ENCODE results near the gene NLRP13.

The NLRP13 gene

GRCh38 chr19:55931936-55932386 lies at the start of gene NLRP13:
TSS of gene NLRP13 (minus strand) at chr19:55932336. CDS start at chr19:55932311, 25 bp downstream.
- H3K4me1 ChIP-seq (ENCODE audit: low read depth, poor library complexity, severe bottlenecking): no peaks in the 10 kb centered on the region
- TF ChIP-seq, protein P1, sequence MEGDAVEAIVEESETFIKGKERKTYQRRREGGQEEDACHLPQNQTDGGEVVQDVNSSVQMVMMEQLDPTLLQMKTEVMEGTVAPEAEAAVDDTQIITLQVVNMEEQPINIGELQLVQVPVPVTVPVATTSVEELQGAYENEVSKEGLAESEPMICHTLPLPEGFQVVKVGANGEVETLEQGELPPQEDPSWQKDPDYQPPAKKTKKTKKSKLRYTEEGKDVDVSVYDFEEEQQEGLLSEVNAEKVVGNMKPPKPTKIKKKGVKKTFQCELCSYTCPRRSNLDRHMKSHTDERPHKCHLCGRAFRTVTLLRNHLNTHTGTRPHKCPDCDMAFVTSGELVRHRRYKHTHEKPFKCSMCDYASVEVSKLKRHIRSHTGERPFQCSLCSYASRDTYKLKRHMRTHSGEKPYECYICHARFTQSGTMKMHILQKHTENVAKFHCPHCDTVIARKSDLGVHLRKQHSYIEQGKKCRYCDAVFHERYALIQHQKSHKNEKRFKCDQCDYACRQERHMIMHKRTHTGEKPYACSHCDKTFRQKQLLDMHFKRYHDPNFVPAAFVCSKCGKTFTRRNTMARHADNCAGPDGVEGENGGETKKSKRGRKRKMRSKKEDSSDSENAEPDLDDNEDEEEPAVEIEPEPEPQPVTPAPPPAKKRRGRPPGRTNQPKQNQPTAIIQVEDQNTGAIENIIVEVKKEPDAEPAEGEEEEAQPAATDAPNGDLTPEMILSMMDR (conservative IDR thresholded peaks at IDR 0.05; ENCODE audit: low read depth, low read length): no peak
- no peaks in the 10 kb centered on the region for H3K27me3 ChIP-seq (ENCODE audit: insufficient read depth, low read depth)
- no peak within 1 kb of the TSS for H3K9ac ChIP-seq
- H3K27ac ChIP-seq: no peak within 1 kb of the TSS
- H3K4me2 ChIP-seq: no peak within 1 kb of the TSS
- H3K36me3 ChIP-seq (ENCODE audit: insufficient read depth): no peaks in the 10 kb centered on the region
- H3K79me2 ChIP-seq (ENCODE audit: insufficient read depth, low read depth): no peaks in the 10 kb centered on the region
- H2AFZ ChIP-seq (ENCODE audit: low read depth): no peak within 1 kb of the TSS
- no peaks in the 10 kb centered on the region for H4K20me1 ChIP-seq (ENCODE audit: insufficient read depth)
- no peak within 1 kb of the TSS for H3K4me3 ChIP-seq (IDR thresholded peaks at IDR 0.05; ENCODE audit: insufficient read depth, low read depth, low read length)

- no peaks in the 10 kb centered on the region for H3K4me1 ChIP-seq (ENCODE audit: low read depth, poor library complexity, severe bottlenecking)
- H4K20me1 ChIP-seq (ENCODE audit: insufficient read depth): no peaks in the 10 kb centered on the region
- no peak overlapping the region for H3K9ac ChIP-seq
- H2AFZ ChIP-seq (ENCODE audit: low read depth): no peak overlapping the region
- no peak overlapping the region for H3K27ac ChIP-seq
- no peaks in the 10 kb centered on the region for H3K79me2 ChIP-seq (ENCODE audit: insufficient read depth, low read depth)
- H3K4me3 ChIP-seq (IDR thresholded peaks at IDR 0.05; ENCODE audit: insufficient read depth, low read depth, low read length): no peak overlapping the region
- TF ChIP-seq, protein P1 (conservative IDR thresholded peaks at IDR 0.05; ENCODE audit: low read depth, low read length): no peak
- H3K36me3 ChIP-seq (ENCODE audit: insufficient read depth): no peaks in the 10 kb centered on the region
- H3K4me2 ChIP-seq: no peak overlapping the region
- no peaks in the 10 kb centered on the region for H3K27me3 ChIP-seq (ENCODE audit: insufficient read depth, low read depth)
These were observed 48.3 kb upstream of the NLRP13 start for GRCh38 chr19:55980415-55980814.

DNA sequence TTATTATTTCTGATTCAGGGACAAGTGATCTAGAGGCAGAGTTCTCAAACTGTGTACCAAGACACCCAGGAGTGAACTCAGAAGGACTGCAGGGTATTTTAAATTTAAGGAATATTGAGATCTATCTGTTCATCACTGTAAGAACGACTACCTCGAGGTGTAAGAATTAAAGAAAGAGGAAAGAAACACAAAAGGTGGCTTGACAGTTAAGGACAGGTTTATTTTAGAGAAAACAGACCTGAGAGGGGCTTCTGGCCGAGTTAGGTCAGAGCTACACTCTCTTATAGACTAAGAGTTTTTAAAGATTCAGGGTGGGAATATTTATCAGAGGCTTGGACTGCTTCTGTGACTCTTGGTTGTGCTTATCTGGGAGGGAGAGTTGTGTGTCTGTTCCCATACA lies 41.8 kb upstream of the NLRP13 start:
- H3K27ac ChIP-seq: no peak overlapping the region
- no peak overlapping the region for H2AFZ ChIP-seq (ENCODE audit: low read depth)
- no peaks in the 10 kb centered on the region for H3K79me2 ChIP-seq (ENCODE audit: insufficient read depth, low read depth)
- H4K20me1 ChIP-seq (ENCODE audit: insufficient read depth): no peaks in the 10 kb centered on the region
- no peak overlapping the region for H3K4me3 ChIP-seq (IDR thresholded peaks at IDR 0.05; ENCODE audit: insufficient read depth, low read depth, low read length)
- TF ChIP-seq, protein P1 (conservative IDR thresholded peaks at IDR 0.05; ENCODE audit: low read depth, low read length): no peak
- no peaks in the 10 kb centered on the region for H3K4me1 ChIP-seq (ENCODE audit: low read depth, poor library complexity, severe bottlenecking)
- no peaks in the 10 kb centered on the region for H3K27me3 ChIP-seq (ENCODE audit: insufficient read depth, low read depth)
- no peak overlapping the region for H3K4me2 ChIP-seq
- H3K9ac ChIP-seq: no peak overlapping the region
- H3K36me3 ChIP-seq (ENCODE audit: insufficient read depth): no peaks in the 10 kb centered on the region

GRCh38 chr19:55962186-55962585 lies 30.1 kb upstream of the NLRP13 start:
- H3K4me3 ChIP-seq (IDR thresholded peaks at IDR 0.05; ENCODE audit: insufficient read depth, low read depth, low read length): no peak overlapping the region
- no peaks in the 10 kb centered on the region for H3K79me2 ChIP-seq (ENCODE audit: insufficient read depth, low read depth)
- no peak overlapping the region for H3K27ac ChIP-seq
- no peak overlapping the region for H3K9ac ChIP-seq
- no peak overlapping the region for H2AFZ ChIP-seq (ENCODE audit: low read depth)
- no peaks in the 10 kb centered on the region for H4K20me1 ChIP-seq (ENCODE audit: insufficient read depth)
- no peaks in the 10 kb centered on the region for H3K4me1 ChIP-seq (ENCODE audit: low read depth, poor library complexity, severe bottlenecking)
- no peak overlapping the region for H3K4me2 ChIP-seq
- no peaks in the 10 kb centered on the region for H3K27me3 ChIP-seq (ENCODE audit: insufficient read depth, low read depth)
- H3K36me3 ChIP-seq (ENCODE audit: insufficient read depth): no peaks in the 10 kb centered on the region
- TF ChIP-seq, protein P1 (conservative IDR thresholded peaks at IDR 0.05; ENCODE audit: low read depth, low read length): no peak
